Brain microvascular endothelial cell (primary cell): ENCODE measurements around the gene CPE.

ENCODE experiments used
- DNase-seq: peaks from one replicate; pipeline ENCODE4 v3.0.0-alpha.2; 2020
- H3K27ac ChIP-seq: fragments of 250-450 bp; sonication (Bioruptor Pico); 2 replicates; pipeline ENCODE4 v1.5.1; 2020; ENCODE audit warnings: mild to moderate bottlenecking, moderate library complexity
- H3K27me3 ChIP-seq: fragments of 250-450 bp; sonication (Bioruptor Pico); replicated peaks from 2 replicates; pipeline ENCODE4 v1.5.1; 2020; ENCODE audit warnings: mild to moderate bottlenecking
- H3K36me3 ChIP-seq: fragments of 250-450 bp; sonication (Bioruptor Pico); replicated peaks from 2 replicates; pipeline ENCODE4 v1.5.1; 2020; ENCODE audit warnings: mild to moderate bottlenecking
- H3K4me3 ChIP-seq: 2 replicates; pipeline ENCODE4 v1.5.1; 2011; ENCODE audit warnings: low read depth, mild to moderate bottlenecking, control low read depth, low read length, moderate library complexity
- in situ Hi-C: cut with HindIII; loops from 2 replicates; pipeline ENCODE4 v1.10.0; 2017; ENCODE audit warnings: low sequenced_read_pairs, low pct_ligation_motif_present
- TF ChIP-seq, protein P1 (sequence below): IDR thresholded peaks from 2 replicates; pipeline ENCODE4 v1.5.1; 2011; ENCODE audit warnings: low read depth, mild to moderate bottlenecking, moderate library complexity, low read length, control low read depth, inconsistent platforms; ENCODE audit errors: missing control alignments

Gene CPE

GRCh38 chr4:165398570-165398969 is 19.8 kb downstream of the CPE start:
- DNase-seq, result peak; percentile 76
- in situ Hi-C loops, result no loop called here
- Histone ChIP-seq H3K36me3 (no peaks in the 10 kb centered on the region), H3K27me3 (no peaks in the 10 kb centered on the region), H3K4me3 (no peak overlapping the region), H3K27ac (no peak overlapping the region)
- TF ChIP-seq, protein P1, sequence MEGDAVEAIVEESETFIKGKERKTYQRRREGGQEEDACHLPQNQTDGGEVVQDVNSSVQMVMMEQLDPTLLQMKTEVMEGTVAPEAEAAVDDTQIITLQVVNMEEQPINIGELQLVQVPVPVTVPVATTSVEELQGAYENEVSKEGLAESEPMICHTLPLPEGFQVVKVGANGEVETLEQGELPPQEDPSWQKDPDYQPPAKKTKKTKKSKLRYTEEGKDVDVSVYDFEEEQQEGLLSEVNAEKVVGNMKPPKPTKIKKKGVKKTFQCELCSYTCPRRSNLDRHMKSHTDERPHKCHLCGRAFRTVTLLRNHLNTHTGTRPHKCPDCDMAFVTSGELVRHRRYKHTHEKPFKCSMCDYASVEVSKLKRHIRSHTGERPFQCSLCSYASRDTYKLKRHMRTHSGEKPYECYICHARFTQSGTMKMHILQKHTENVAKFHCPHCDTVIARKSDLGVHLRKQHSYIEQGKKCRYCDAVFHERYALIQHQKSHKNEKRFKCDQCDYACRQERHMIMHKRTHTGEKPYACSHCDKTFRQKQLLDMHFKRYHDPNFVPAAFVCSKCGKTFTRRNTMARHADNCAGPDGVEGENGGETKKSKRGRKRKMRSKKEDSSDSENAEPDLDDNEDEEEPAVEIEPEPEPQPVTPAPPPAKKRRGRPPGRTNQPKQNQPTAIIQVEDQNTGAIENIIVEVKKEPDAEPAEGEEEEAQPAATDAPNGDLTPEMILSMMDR, result no peak

DNA sequence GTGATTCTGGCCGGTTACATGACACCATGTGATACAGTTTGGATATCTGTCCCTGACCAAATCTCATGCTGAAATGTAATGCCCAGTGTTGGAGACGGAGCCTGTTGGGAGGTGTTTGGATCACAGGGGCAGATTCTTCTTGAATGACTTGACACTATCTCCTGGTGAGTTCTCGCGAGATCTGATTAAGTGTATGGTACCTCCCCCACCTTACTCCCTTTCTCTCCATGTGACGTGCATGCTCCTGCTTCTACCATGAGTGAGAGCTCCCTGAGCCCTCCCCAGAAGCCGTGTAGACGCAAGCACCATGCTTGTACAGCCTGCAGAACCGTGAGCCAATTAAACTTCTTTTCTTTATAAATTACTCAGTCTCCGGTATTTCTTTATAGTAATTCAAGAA is 23.6 kb downstream of the CPE start:
- no peaks in the 10 kb centered on the region for H3K27me3 ChIP-seq
- no peak overlapping the region for H3K27ac ChIP-seq
- in situ Hi-C loops, result no loop called here
- no peak overlapping the region for H3K4me3 ChIP-seq
- TF ChIP-seq, protein P1, result no peak
- DNase-seq, result no peak
- no peaks in the 10 kb centered on the region for H3K36me3 ChIP-seq

- H3K4me3 ChIP-seq, result no peak overlapping the region
- no peak overlapping the region for H3K27ac ChIP-seq
- H3K36me3 ChIP-seq, result no peaks in the 10 kb centered on the region
- no peaks in the 10 kb centered on the region for H3K27me3 ChIP-seq
- TF ChIP-seq, protein P1, result no peak
- in situ Hi-C loops, result no loop called here
- no peak for DNase-seq
Measured at GRCh38 chr4:165403048-165403447, 24.2 kb downstream of the CPE start.

DNA sequence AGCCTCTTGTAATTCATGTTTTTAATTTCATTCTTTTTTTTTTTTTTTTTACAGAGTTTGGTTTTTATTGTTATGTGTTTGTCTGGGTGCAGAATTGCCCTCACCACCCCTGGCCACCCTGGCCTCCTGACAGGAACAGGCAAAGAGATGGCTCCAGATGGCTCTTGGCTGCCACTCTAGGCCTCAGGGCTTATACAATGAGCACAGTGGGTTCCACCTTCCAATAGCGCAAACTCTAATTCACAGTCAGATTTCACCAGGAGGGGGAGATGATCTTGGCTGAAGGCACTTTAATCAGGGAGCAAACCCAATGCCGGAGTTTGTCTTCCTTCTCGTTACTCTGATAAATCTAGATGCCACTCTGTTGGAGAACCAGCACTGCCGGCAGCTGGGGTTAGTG is 24.8 kb downstream of the CPE start:
- no peak for DNase-seq
- in situ Hi-C loops, result no loop called here

GRCh38 chr4:165404080-165404479 is 25.3 kb downstream of the CPE start:
- no peak overlapping the region for H3K4me3 ChIP-seq
- H3K36me3 ChIP-seq, result no peaks in the 10 kb centered on the region
- H3K27me3 ChIP-seq, result no peaks in the 10 kb centered on the region
- no peak for DNase-seq
- no peak overlapping the region for H3K27ac ChIP-seq
- TF ChIP-seq, protein P1, result no peak
- in situ Hi-C loops, result no loop called here

More for the DNA sequence above, 24.8 kb downstream of the CPE start:
- H3K36me3 ChIP-seq, result no peaks in the 10 kb centered on the region
- H3K4me3 ChIP-seq, result no peak overlapping the region
- no peaks in the 10 kb centered on the region for H3K27me3 ChIP-seq
- TF ChIP-seq, protein P1, result peak; percentile 7
- no peak overlapping the region for H3K27ac ChIP-seq

DNA sequence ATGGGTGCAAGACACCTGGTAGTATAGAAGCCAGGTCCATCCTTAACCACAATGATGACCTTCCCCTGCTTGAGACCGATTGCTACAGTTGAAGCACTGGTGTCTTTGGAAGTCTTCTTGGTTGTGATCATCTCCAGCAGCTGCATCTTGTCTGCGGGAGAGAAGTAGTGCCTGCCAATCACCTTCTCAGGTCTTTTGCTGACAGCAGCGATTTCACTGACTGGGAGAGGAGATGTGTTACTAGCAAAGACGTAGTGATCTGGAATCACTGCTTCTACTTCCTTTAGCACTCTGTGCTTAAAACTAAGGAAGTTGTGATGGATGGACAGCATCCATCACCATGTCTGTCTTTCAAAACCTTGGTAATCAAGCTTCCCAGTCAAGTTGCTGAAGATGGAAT is 25.9 kb downstream of the CPE start:
- TF ChIP-seq, protein P1, result no peak
- Histone ChIP-seq H3K36me3 (no peaks in the 10 kb centered on the region), H3K4me3 (no peak overlapping the region), H3K27ac (no peak overlapping the region), H3K27me3 (no peaks in the 10 kb centered on the region)
- DNase-seq, result no peak
- in situ Hi-C loops, result no loop called here
